Measurements from ENCODE around the gene KMT2C.
"Not testable (repeated sequence)": the region's sequence is repeated elsewhere in the genome, so short reads cannot be mapped to it uniquely, and the experiment has no call there.

The KMT2C gene

DNA sequence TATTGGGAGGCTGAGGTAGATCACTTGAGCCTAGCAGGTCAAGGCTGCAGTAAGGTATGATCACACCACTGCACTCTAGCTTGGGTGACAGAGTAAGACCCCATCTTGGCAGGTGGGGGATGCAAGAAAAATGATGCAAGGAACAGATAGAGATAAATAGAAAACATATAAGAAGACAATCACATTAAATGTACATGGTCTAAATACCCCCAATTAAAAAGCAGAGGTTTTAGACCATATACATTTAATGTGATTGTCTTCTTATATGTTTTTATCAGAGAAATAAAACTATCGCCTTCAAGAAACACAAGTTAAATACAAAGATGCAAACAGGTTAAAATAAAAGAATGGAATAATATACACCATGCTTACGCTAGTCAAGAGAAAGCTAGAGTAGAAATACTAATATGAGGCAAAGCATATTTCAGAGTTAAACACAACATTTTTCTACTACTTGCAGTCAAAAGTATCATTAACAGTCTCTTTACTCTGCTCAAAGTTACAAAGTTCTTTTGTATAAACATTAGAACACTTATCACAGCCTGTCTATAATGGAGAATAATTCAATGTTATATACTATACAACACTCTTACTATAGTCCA lies 136.2 kb downstream of the KMT2C start:
- DNase-seq, result not testable (repeated sequence)

DNA sequence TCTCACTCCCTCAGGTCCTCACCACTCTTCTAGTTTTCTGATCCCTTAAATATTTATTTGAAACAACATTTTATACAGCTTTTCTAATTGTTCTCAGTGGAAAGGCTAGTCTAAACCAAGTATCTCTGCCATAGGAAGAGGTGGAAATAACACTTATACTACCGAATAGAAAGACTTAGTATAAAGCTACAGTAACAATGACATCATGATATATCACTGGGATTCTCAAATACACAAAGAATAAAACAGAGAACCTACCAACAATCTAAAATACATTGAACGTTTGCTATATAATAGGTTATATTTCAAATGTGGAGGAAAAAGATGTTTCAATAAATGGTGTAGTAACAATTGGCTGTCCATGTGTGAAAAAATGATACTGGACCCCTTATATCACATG lies 142.9 kb downstream of the KMT2C start:
- no peak for DNase-seq

DNA sequence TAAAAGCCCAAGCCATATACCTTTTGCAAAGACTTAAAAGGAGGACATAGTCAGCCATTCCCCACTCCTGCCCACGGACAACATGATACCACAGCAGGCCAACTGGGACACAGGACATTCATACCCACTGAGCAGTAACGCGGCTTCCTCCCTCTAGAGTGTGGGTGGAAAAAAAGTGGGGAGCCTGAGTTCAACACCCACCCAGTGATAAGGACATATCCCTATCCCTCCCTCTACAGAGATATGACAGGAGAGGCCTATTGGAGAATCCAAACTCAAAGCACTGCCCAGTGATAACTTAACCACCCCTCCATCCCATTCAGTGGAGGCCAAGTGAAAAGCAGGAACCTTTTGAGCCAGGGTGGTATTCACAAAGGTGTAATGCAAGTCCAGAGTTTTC lies 148.8 kb downstream of the KMT2C start:
- not testable (repeated sequence) for DNase-seq

DNA sequence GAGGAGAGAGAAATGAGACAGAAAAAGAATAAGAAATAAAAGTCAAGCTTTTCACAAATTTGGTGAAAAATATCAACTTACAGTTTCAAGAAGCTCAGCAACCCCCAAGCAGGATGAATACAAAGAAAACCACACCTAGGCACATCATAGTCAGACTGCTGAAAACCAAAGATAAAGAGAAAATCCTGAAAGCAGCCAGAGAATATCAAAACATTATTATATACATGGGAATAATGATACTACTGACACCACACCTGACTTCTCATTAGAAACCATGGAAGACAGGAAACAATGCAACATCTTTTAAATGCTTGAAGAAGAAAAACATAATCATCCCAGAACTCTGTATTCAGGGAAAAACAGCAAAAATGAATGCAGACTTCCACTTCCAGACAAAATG lies 149.6 kb downstream of the KMT2C start:
- DNase-seq, result not testable (repeated sequence)

DNA sequence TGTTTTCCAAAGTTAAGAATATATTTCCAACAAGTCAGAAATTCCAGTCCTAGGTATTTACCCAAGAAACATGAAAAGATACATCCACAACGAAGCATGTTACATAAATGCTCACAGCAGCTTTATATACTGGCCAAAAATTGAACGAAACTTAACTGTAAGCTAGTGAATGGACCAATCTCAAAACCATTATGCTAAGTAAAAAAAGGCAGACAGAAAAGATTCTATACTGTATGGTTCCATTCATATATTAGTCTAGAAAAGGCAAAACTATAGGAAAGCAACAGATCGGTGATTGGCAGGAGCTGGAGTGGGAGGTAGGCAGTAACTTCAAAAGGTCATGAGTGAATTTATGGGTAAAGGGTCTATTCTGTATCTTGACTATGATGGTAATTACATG lies 150.8 kb downstream of the KMT2C start:
- DNase-seq, result not testable (repeated sequence)

DNA sequence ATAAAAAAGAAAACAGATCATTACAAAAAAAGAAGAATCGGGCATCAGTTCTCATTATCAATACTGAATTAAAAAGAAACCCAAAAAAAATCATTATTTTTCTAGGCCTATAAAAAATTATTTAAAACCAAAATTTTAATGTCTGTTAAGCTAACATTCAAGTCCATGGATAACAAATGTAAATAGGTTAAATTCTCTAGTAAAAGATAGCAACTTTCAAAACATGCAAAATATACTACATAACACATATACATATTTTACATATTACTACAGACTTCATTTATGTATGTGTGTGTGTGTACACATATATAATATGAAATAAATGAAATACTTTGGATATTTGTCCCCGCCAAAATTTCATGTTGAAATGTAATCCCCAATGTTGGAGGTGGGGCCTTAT lies 158.1 kb downstream of the KMT2C start:
- not testable (repeated sequence) for DNase-seq

DNA sequence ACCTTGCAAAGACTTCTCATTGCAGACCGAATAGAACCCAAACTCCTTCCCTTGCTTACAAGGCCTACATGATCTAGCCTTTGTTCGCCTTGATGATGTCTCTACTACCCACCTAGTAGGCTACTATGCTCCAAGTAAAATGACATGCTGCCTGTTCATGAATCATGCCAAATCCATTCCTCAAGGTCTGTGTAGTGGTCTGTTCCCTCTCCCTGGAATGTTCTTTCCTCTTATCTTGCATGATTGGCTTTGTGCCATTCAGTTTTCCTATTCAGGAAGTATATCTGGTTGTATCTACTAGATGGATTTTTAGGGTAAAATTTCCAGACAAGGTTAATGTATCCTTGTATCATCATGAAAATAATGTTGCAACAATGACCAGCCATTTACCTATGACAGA lies 165.4 kb downstream of the KMT2C start:
- not testable (repeated sequence) for DNase-seq

DNA sequence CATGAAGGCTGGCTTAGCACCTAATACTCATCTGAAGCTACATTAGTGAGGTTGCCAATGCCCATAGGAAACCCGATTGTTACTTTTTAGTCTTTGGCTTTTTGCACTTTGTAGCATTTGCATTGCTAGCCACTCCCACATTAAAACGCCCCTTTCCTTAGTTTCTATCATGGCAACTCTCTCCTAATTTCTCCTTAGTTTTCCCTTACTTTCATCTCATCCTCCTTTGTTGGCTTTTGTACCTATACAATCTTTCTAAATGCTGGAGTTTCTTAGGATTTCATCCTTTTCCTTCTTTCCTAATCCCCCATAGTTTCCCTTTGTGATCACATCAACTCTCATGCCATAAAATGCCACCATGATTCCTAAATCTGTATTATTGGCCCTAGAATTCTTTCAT lies 168.9 kb downstream of the KMT2C start:
- DNase-seq, result not testable (repeated sequence)

DNA sequence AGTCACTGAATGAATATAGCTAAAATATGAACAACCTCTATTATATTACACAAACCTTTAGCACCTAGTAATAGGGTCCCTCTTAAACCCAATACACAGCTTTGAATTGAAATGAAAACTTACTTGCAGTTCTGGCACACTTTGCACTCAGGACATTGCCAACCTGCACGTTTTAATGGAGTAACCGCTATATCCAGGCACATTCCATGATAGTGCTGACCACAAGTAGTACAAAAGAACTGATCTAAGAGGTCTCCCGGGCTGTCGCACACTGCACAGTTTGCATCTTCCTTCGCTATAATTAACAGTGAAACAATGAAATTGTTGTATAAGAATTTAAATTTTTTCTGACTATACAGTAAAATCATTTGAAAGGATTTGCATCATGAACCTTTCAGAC lies 170.9 kb downstream of the KMT2C start:
- not testable (repeated sequence) for DNase-seq

DNA sequence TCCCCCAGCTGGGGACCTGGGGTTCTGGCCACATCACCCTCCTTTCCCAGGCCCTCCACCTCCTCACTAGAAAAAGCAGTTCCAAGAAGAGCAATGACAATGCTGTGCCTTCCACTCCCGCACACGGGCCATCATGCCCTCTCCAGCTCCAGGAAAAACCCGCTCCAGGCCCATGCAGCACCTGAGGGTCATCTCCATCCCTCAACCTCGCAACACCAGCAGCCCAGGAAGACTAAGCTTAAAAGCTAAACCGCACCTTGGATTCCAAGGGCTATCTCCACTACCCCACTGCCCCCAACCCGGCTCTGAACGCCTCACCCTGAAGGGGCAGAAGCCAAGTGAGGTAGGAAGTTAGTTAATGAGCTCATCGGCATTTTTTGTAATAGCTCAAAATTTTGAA lies 173.7 kb downstream of the KMT2C start:
- DNase-seq, result not testable (repeated sequence)

DNA sequence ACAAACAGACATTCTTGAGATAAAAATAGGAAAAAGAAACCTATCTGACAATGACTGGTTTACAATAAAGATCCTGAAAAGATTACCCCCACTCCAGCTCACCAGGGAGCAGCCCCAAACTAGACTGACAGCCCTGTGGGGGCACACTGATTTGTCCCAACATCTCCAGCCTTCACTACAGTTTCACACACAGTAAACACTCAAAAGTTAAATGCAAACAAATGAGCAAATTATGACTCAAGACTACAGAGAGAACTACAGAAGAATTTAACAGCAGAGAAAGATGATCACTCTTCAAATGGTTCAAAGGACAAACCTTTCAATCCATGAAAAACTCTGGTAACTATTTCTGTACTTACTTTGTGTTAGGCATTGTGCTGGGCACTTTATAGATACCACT lies 176.2 kb downstream of the KMT2C start:
- DNase-seq, result not testable (repeated sequence)

DNA sequence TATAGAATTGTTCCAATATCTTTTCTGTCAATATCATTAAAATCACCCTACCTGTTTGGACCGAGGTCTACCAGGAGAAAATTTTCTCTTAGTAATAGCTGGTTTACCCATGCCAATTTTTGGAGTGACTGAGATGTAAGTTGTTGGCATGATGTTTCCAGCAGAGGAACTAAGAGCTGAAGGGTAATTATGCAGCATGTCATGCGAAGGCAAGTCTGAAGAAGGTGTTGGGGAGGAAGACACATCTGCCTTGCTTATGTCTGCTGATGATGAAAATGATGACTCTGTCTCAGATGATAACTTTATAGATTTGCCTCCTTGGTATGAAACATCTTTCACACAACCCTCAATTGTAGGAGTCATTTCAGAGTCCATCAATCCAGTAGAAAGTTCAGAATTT lies 188.0 kb downstream of the KMT2C start:
- not testable (repeated sequence) for DNase-seq

DNA sequence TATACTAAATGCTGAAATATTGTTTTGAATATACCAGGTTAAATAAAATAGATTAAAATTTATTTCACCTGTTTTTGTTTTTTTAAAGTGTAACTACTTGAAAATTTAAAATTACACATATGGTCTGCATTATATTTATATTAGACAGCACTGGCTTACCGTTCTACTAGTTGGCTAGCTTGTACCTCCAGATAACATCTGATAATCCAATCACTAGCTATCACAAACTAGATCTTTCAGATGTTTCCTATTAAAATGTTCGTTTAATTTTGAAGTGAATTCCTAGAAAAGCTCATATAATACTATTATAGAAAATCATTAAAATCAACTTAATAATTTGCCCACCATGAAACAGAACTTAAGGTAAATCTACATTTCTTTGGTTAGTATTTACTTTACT lies 190.4 kb downstream of the KMT2C start:
- DNase-seq, result not testable (repeated sequence)

DNA sequence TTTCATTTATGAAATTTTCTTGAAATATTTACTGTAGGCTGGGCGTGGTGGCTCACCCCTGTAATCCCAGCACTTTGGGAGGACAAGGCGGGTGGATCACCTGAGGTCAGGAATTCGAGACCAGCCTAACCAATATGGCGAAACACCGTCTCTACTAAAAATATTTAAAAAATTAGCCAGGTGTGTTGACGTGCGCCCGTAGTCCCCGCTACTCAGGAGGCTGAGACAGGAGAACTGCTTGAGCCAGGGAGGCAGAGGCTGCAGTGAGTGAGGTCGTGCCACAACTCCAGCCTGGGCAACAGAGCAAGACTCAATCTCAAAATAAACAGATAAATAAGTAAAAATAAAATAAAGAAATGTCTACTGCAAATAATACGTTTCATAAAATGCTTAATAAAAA lies 192.3 kb downstream of the KMT2C start:
- not testable (repeated sequence) for DNase-seq

DNA sequence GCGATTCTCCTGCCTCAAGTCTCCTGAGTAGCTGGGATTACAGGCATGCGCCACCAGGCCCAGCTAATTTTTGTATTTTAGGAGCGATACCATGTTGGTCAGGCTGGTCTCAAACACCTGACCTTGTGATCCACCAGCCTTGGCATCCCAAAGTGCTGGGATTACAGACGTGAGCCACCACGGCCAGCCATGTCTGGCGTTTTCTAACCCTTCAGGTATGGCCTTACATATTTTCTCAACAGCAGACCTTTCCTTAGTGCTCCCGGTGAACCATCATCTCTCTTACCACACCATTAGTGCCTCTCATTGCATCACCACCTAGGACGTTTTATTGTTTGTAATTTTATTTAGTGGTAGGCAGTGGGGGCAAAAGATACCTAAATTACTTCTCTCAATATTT lies 194.5 kb downstream of the KMT2C start:
- not testable (repeated sequence) for DNase-seq

DNA sequence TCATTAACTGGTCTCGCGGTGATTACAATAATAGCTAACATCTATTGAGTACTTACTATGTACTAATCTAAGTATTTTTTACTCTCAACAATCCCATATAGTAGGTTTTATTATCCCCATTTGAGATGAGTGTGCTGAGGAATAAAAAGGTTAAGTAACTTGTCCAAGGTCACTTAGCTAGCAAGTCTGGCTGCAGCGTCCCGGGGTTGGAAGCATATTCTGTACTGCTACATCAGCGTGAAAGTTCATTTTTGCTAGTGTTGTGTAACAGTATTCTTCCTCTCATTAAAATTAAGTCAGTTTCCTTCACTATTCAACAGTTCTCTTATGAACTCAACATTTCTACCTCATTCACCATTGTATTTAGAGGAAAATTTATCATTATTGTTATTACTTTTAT lies 199.5 kb downstream of the KMT2C start:
- DNase-seq, result not testable (repeated sequence)

DNA sequence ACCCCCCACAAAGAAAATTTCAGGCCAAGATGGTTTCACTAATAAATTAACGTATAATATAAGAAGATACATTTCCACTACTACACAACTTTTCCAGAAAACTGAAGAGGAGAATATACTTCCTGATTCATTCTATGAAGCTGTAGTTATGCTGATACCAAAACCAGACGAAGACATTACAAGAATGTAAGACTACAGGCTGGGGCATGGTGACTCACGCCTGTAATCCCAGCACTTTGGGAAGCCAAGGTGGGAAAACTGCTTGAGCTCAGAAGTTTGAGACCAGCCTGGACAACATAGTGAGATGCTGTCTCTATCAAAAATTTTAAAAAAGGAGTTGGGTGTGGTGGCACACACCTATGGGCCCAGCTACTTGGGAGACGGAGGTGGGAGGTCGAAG lies 201.4 kb downstream of the KMT2C start:
- not testable (repeated sequence) for DNase-seq

DNA sequence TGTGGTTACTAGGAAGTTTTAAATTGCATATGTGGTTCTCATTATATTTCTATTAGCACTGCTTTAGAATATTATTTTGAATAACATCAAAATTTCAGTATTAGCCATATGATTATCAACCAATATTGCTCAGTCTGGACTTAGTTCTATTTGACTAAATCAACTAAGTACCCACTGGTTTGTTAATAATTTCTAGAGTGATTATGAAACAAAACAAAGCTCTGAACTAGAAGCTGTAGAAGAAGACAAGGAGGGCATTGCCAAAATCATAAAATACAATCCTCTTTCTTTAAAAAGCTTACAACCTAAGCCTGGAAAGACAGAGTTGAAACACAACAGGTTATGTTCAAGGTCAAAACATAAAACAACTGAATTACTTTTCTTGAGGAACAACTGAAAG lies 204.7 kb downstream of the KMT2C start:
- DNase-seq, result no peak

DNA sequence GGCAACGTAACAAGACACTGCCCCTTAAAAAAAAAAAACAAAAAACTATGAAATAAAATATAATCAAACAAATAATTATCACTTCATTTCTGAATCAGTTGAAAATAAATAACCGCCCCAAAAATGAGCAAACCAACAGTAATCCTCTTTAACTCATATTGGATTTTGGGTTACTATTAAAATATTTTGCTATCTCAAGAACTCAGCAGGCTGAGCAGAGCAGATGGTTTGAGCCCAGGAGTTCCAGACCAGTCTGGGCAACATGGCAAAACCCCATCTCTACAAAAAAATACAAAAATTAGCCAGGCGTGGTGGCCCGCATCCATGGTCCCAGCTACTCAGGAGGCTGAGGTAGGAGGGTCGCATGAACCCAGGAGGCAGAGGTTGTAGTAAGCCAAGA lies 216.2 kb downstream of the KMT2C start:
- DNase-seq, result not testable (repeated sequence)

DNA sequence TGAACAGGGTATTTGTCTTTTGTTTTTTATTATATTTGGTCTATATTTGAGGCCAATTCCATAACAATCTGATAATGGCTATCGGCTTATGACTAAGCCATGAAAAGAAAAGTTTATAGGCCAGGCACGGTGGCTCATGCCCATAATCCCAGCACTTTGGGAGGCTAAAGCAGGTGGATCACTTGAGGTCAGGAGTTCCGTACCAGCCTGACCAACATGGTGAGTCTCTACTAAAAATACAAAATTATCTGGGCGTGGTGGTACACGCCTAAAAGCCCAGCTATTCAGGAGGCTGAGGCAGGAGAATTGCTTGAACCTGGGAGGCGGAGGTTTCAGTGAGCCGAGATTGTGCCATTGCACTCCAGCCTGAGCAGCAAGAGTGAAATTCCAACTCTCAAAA lies 227.0 kb downstream of the KMT2C start:
- DNase-seq, result not testable (repeated sequence)

DNA sequence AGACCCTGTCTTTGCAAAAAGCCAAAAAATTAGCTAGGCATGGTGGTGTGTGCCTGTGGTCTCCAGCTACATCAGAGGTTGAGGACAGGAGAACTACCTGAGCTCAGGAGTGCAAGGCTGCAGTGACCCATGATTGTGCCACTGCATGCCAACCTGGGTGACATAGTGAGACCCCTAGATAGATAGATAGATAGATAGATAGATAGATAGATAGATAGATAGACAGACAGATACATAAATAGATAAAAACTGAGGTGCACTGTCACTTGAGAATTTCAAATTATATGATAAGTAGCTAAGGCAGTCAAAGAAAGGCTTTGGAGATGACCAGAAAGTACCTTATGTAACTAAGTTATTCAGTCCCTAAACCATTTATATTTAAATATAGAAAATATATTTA lies 231.4 kb downstream of the KMT2C start:
- DNase-seq, result not testable (repeated sequence)

DNA sequence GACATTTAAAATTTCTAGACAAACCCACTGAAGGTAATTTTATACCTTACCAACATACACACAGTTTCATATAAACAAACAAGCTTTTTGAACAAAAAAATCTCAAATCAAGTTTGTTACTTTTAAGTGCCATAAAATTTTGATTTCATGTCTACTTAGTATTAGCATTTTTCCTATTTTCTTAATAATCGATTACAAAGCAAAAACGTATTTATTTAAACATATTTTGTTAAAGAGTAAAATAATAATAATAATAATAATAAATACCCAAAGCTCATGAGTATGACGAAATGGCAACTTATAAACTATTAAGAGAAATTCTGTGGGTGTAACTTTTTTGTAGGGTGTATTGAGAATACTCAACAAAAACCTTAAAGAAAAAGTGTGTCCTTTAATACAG lies 232.7 kb downstream of the KMT2C start:
- DNase-seq, result no peak

DNA sequence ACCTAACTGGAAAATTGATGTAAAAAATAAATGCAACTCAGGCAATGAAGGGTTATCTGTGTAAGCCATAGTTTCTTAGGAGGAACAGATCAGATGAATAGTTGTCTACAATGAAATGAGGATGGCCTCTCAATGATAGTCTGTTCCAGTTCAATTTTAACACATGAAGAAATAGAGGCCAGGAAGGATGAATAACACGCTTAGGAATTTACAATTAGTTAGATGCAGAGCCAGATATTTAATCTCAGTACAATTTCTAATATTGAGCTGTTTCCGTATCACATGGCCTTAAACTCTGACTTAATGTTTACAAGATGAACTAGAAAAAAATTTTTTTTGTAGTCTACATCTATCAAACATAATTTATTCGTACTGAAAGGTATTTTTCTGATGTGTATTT lies 233.7 kb downstream of the KMT2C start:
- DNase-seq, result no peak

DNA sequence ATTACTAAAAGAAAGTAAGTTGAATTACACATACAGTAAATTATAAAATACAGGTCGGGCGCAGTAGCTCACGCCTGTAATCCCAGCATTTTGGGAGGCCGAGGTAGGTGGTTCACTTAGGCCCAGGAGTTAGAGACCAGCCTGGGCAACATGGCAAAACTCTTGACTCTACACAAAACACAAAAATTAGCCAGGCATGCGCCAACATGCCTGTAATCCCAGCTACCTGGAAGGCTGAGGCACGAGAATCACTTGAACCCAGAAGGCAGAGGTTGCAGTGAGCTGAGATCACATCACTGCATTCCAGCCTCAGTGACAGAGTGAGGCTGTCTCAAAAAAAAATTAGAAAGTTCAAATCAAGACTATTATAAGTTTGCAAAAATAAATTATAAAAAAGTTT lies 235.4 kb downstream of the KMT2C start:
- DNase-seq, result no peak

DNA sequence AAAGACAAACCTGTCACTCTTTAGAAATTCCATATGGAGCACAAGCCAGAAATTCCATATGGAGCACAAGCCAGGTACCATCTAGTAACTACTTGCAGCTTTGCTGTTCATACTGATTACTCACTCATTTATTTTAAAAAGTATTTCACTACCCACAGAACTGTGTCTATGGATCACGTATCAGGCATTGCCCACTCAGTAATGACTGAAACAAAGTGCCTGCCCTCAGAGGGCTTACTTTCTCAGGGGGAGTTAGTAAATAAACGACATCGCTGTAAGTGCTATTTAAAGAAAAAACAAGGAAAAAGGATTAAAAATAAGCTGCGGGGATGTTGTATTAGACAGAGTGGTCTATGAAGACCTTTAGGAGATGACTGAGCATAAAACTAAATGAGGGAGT lies 239.4 kb downstream of the KMT2C start:
- no peak for DNase-seq

DNA sequence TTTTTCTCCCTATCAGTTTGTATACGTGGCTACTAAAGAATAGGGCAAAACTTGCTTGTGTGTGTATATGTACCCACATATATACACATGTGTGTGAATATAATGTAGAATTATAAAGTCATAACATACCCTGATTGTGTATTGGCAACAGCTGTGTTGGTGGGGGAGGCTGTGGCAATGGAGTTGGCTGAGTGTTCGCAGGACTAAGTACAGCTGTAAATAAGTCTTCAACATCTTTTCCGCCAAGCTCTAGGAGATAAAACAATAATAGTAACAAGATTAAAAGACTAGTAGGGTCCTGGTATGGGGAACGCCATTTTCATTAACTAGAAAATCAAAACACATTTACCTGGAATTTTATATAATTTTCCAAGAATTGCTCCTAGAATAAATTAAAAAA lies 241.9 kb downstream of the KMT2C start:
- no peak for DNase-seq

Data from activated CD4-positive, alpha-beta T cell treated with anti-CD3 and anti-CD28 coated beads, Interleukin-10, Interleukin-2, amounts not matched to agents 100 ng/mL and 50 ng/mL, durations not matched to agents 16 hours and 8 hours (primary cell).